NCI-H187 treated with DMSO at 0.1 percent for 48 hours (cell line): ENCODE results near the gene ADGRB2.

Experiments
- DNase-seq: peaks from one replicate; lab custom pipeline; 2025; lab: John Stamatoyannopoulos, UW

Gene ADGRB2

GRCh38 chr1:31702836-31703404 lies 61.2 kb downstream of the ADGRB2 start:
- no peak for DNase-seq

GRCh38 chr1:31701091-31701736 lies 62.9 kb downstream of the ADGRB2 start:
- no peak for DNase-seq

- DNase-seq: no peak
Observed at GRCh38 chr1:31700468-31701090, 63.6 kb downstream of the ADGRB2 start.

DNA sequence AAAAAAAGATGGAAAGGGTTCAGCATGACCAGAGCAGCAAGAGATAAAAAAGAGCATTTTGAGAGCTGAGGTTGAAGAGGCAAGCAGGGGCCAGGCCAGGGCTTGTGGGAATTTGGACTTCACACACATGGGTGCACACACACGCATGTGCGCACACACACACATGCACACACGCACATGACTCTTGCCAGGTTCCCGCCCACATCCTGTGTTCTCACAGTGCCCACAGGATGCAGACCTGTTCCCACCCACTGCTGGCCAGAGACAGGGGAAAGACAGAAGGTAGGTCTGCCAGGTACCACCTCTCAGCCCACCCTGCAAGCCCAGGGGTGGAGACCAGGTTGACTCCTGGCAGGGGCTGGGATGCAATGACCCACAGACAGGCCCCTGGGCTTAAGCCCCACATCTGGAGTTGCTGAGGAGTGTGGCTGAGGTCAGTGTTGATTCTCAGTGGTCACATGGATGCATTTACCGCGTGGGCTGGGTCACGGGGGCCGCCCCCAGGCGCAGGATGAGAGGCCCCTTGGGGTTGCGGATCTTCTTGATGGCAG lies 64.7 kb downstream of the ADGRB2 start:
- no peak for DNase-seq

DNA sequence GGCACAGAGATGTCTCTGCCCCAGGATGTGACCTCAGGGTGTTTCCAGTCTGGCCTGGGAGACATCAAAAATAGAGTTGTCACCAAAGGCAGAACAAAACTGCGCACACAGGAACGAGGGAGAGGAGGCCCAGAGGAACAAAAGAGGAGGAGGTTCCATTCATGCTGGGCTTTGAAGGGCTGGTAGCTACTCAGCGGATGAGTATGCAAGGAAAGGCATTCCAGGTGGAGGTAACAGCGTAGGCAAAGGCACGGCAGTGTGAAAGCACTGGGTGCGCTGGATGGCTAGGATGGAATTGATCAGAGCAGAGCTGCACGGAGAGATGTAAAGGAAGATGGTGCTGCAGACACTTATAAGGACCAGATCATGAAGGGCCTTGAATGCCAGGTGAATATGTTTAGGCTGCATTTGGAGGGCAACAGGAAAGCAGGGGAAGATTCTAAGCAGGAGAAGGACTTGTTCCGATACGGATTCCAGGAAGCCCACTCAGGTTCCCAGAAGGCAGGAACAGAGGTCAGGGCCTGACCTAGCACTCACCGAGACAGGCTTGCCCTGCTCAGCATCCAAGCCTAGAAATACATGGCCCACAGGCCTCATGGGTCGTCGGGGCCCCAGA lies 66.7 kb downstream of the ADGRB2 start:
- DNase-seq: no peak

DNA sequence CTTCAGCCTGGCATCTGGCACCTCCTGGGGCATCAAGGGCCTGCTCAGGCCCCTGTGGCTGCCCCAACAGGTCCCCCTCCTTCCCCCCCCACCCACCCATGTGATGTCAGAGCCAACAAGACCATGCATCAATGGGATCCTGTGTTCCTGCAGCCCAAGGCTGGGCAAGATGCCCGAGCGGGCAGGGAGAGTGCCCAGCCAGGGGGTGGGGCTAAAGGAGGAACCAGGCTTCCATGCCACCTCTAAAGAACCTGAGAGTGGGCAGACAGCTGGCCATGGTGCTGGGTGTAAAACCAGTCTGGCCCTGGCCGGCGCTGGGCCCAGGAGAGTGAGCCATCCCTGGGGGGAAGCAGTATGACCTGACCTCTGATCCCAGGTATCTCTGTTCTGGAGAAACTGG lies 67.9 kb downstream of the ADGRB2 start:
- no peak for DNase-seq

DNA sequence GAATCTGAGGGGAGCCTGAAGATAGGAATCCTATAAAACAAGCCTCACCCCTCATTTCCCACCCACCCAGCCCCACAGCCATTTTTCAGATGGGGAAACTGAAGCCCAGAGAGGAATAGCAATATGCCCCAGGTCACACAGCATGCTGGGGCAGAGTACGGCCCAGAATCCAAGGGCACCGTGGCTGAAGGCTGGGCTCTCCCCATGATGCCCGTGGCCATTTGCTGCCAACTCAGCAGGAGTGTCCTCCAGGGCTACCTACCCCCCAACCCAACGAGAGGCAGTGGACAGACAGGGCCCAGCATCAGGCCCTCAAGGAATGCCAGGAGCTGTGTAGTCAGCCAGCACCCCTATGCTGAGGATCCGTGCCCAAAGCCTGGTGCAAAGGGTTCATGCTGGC lies 68.8 kb downstream of the ADGRB2 start:
- no peak for DNase-seq

DNA sequence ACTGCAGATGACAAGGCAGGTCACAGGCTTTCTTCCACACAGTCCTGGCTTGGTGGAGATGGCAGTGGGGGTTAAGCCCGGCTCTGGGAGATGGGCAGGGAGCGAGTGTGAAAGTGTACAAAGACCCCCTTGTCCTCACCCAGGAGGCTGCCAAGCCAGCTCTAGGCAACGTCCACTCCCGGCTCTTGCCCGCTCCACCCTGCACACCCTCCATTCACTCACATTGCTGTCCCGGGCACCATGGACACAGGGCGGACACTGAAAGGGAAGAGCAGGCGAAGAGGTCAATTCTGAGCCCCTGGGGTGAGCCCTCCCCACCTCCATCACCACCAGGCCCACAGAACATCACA lies 69.2 kb downstream of the ADGRB2 start:
- no peak for DNase-seq

GRCh38 chr1:31694069-31694963 lies 69.8 kb downstream of the ADGRB2 start:
- no peak for DNase-seq

- DNase-seq: no peak
Observed at GRCh38 chr1:31693231-31693630, 70.9 kb downstream of the ADGRB2 start.

- DNase-seq: no peak
Observed at GRCh38 chr1:31691951-31692350, 72.2 kb downstream of the ADGRB2 start.

DNA sequence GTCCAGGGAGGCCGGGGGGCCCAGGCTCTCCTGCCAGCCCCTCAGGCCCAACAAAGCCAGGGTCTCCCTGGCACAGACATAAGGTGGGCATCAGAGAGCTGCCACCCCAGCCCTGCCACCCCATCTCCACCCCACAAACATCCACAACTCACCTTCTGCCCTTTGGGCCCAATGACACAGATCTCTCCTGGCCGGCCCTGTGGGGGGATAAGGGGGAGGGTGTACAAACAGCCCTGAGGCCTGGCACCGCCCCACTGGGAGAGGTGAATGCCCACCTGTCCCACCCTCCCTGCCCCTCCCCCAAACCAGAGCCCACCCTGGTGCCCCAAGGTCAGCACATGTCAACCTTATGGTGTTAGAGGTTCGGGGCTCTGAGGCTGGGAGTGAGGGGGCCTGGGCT lies 72.7 kb downstream of the ADGRB2 start:
- DNase-seq: no peak

GRCh38 chr1:31690921-31691320 lies 73.2 kb downstream of the ADGRB2 start:
- DNase-seq: no peak

DNA sequence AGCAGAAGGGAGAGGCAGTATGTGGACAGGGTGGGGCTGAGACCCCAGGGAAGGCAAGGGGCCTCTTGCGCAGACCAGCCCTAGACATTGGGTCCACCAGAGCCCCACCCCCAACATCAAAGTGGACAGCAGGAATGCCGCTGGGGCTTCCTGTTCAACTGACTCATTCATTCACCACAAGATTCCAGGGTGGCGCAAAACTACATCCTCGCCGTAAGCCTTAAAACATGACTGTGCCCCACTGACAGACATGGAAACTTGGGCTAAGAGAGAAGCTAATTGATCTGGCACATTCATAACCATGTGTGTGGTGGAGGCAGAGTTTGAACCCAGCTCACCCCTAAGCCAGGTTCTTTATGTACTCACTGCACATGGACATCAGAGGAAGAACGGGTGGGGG lies 74.3 kb downstream of the ADGRB2 start:
- DNase-seq: no peak

- no peak for DNase-seq
Observed at GRCh38 chr1:31689379-31689778, 74.8 kb downstream of the ADGRB2 start.

GRCh38 chr1:31688233-31688918 lies 75.8 kb downstream of the ADGRB2 start:
- DNase-seq: no peak

- no peak for DNase-seq
Observed at GRCh38 chr1:31687601-31688000, 76.5 kb downstream of the ADGRB2 start.

DNA sequence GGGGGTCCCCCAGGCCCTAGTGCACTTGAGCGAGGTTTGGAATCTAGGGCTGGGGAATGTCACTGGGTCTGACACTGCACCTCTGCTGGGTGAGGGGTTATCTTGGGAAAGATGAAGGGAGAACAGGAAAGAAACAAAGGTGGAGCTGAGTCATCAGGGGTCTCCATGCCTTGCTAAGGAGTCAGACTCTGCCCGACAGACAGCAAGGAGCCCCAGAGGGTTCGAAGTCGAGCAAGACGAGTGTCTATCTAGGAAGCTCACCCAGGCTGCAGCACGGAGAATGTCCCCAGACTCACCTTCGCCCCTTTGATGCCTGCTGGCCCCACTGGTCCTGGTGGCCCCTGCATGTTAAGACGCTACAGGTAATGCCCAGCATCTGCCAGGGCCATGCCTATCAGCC lies 78.3 kb downstream of the ADGRB2 start:
- DNase-seq: no peak

DNA sequence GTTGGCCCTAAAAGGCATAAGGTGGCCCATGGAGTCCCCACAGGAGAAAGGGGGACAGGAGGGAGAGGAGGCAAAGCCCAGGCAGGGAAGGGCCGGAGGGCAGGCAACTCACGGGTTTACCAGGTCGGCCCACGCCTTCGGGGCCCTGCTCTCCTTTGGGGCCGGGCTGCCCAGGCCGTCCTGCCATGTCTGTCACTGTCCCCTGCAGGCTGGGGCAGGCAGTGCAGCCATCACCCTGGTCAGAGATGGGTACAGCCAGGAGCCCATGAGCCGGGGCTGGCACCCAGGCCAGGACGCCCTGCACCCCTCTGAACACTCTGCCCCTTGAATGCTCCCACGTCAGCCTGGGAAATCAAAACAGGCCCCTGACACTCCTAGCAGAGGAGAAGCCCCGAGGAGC lies 80.1 kb downstream of the ADGRB2 start:
- no peak for DNase-seq

DNA sequence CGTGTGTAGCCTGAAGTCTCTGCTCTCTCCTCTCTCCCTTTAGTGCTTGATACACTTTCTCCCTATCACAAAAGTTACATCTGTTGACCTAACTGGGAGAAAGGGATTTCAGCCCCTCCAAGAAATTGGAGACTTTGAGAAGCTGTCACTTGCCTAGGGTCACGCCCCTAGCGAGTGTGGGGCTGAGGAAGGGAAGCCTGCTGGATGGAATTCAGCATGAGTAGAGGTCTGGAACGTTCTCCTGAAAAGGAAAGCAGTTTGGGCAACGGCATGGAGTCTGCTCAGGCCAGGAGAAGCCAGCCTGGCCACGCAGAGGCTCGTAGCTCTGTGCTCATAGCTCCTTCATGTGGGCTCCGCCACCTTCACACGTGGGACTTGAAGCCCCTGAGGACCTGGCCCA lies 82.7 kb downstream of the ADGRB2 start:
- no peak for DNase-seq

DNA sequence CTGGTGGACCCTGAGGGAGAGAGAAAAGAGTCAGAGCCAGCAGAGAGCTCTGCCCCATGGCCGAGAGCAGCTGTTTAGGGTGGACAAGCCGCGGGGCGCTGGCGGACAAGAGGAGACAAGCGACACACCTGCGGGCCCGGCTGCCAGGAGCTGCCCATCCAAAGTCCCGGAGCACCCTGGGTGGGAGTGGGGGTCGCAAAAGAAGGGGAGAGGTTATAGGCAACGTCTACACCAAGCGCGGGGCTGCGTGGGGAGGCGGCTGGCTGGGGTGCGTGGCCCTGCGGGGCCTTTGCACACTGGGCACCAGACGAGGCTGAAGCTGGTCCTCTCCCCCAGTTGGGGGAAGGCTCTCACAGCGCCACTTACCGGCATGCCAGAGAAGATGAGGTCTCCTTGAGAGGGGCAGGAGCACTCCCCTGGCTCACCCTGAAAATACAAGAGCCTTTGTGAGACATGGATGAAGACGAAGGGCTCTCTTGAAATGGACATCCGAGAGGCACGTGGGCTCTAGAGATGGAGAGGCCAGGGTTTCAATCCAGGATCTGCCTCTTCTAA lies 84.4 kb downstream of the ADGRB2 start:
- no peak for DNase-seq
